Heart left ventricle (tissue), 16 donors: ENCODE data around the gene PDE6B. TPM values are rescaled to one million over a fixed set of nuclear protein-coding genes. Genes with fewer than 3 reads are reported as not detected.

ENCODE experiments used
- ATAC-seq, 4 donors: fragments of 200-7000 bp; cut with Tn5 transposase; one replicate each; pipeline ENCODE4 v1.9.1; 2020 to 2022; ENCODE audit warnings: moderate library complexity in 4 of 4, mild to moderate bottlenecking in 3 of 4, moderate number of reproducible peaks in 1 of 4
- DNase-seq, 5 donors: peaks; one replicate each; pipeline ENCODE4 v3.0.0-alpha.2; 2020
- H3K27ac ChIP-seq, 12 donors: fragments of 200-600 bp; sonication (generic) in 4 of 12; one replicate each; pipeline versions ENCODE4 v1.5.0 to v1.8.0; 2016 to 2022; ENCODE audit warnings: mild to moderate bottlenecking in 2 of 12
- H3K27me3 ChIP-seq, 9 donors: fragments of 200-600 bp; sonication (generic) in 2 of 9; one replicate each; pipeline versions ENCODE4 v1.5.1 to v1.8.0; 2016 to 2022; ENCODE audit warnings: mild to moderate bottlenecking in 3 of 9
- H3K36me3 ChIP-seq, 9 donors: fragments of 200-600 bp; sonication (generic) in 2 of 9; one replicate each; pipeline versions ENCODE4 v1.5.0 to v1.8.0; 2018 to 2022; ENCODE audit warnings: mild to moderate bottlenecking in 2 of 9
- H3K4me1 ChIP-seq, 12 donors: fragments of 200-600 bp; sonication (generic) in 4 of 12; one replicate each; pipeline versions ENCODE4 v1.5.0 to v1.8.0; 2016 to 2022; ENCODE audit warnings: mild to moderate bottlenecking in 3 of 12
- H3K4me3 ChIP-seq, 12 donors: fragments of 200-600 bp; sonication (generic) in 4 of 12; one replicate each; pipeline versions ENCODE4 v1.5.0 to v1.8.0; 2017 to 2022; ENCODE audit warnings: mild to moderate bottlenecking in 9 of 12, moderate library complexity in 4 of 12
- H3K9me3 ChIP-seq, 12 donors: fragments of 200-600 bp; sonication (generic) in 4 of 12; one replicate each; pipeline versions ENCODE4 v1.5.0 to v1.8.0; 2016 to 2022; ENCODE audit warnings: mild to moderate bottlenecking in 1 of 12
- CTCF ChIP-seq, 12 donors: fragments of 200-600 bp; sonication (generic) in 4 of 12; IDR thresholded peaks; one replicate each; pipeline versions ENCODE4 v1.5.0 to v1.8.0; 2018 to 2022; ENCODE audit warnings: antibody characterized with exemption in 12 of 12, mild to moderate bottlenecking in 5 of 12
- POLR2A ChIP-seq, 2 donors: fragments of 450-650 bp; IDR thresholded peaks; one replicate each; pipeline ENCODE4 v1.6.1; 2017; ENCODE audit warnings: antibody characterized with exemption in 2 of 2, mild to moderate bottlenecking in 2 of 2, moderate library complexity in 2 of 2
- WGBS, 4 donors: extraction: QIAGEN DNeasy Blood & Tissue Kit in 2 of 4; methylation state at CpG; one replicate each; pipeline versions ENCODE4 v1.1.5 to v1.1.7; 2013 to 2018; 5-methylcytosine and 5-hydroxymethylcytosine counted together
- intact Hi-C, 10 donors: fragments of 100-400 bp; cut with DNase I; formaldehyde crosslinking; loops; one replicate each; pipeline versions ENCODE4 v1.11.1 to v1.14.2; 2022
- polyA plus RNA-seq, 2 donors: library from polyadenylated mRNA; stranded (reverse); fragments of 200-250 nt; gene quantifications; one replicate each; pipeline ENCODE4 v1.2.3, GENCODE V29; 2013
- total RNA-seq, 9 donors: library from RNA; depleted of rRNA in 2 of 9; stranded (reverse); fragments of >200 nt in 2 of 9; fragmentation: NEBNext Ultra II Directional in 3 of 9; extraction: Animal tissue kit (Norgen Biotek cat#: 25700) in 3 of 9; gene quantifications; one replicate each; pipeline versions ENCODE4 v1.1.0 to v1.2.4, GENCODE V29; 2016 to 2023
- donor health status: ischemic (EF 13 %, LVEDD 7.1; RV severe dilation, severe dysfunction).
- donor health status: healthy with polysubstance abuse.
- donor health status: DM: no; HTN: yes; CAD: no.
- donor health status: DM: no; HTN: no; CAD: no.
- donor health status: ischemic (EF 25% LVEDD 6.9; RV normal size, moderate dysfunction).
- donor health status: ischemic (EF 25% LVEDD 5.7; RV mildly dilated, moderate dysfunction).
- donor health status: healthy.
- donor health status: DM: yes; HTN: yes; CAD: no.
- donor health status: ischemic (EF 35%, LVEDD 5.7; RV mildly dilated, moderate dysfunction).
- donor health status: nonischemic (EF 11% LVEDD 7.7; RV severe dilation, severe dysfunction).
- donor health status: DM: yes; HTN: yes; CAD: no.
- donor health status: PGD.
- donor health status: ischemic (EF 29% LVEDD 5.4; RV normal size, mild dysfunction).
- donor health status: nonischemic (EF 23%, LVEDD 6.1; RV moderate dilation, normal function).

Gene PDE6B
- total and polyA plus RNA-seq, 11 donors = 0.61 to 8.4 (median 3.5) TPM

GRCh38 chr4:646460-646859 is 21.1 kb downstream of the PDE6B start:
- WGBS, 4 donors = 52 to 83% (median 67%) methylated on average over 32 of the region's 32 CpGs
- peaks cover 0 to 11% (median 0%) of the 10 kb centered on the region in 12 donors for H3K4me1 ChIP-seq
- TF ChIP-seq POLR2A (IDR thresholded peaks at IDR 0.05) = no peak
- no peak for TF ChIP-seq CTCF (IDR thresholded peaks at IDR 0.05)
- DNase-seq (peak in 1 of 5 donors; percentile 27), ATAC-seq (no peak)
- no peak overlapping the region for H3K27ac ChIP-seq
- intact Hi-C loops = no loop called here
- peaks cover 0 to 15% (median 0%) of the 10 kb centered on the region in 12 donors for H3K9me3 ChIP-seq
- no peaks in the 10 kb centered on the region for H3K36me3 ChIP-seq
- peak overlapping the region in 1 of 12 donors; percentile 12 for H3K4me3 ChIP-seq
- H3K27me3 ChIP-seq = peaks cover 13 to 50% (median 16%) of the 10 kb centered on the region in 9 donors

GRCh38 chr4:647481-647880 is 22.1 kb downstream of the PDE6B start:
- intact Hi-C loops = no loop called here
- H3K4me3 ChIP-seq = no peak overlapping the region
- H3K27me3 ChIP-seq = peaks cover 13 to 48% (median 16%) of the 10 kb centered on the region in 9 donors
- H3K36me3 ChIP-seq = no peaks in the 10 kb centered on the region
- H3K27ac ChIP-seq = no peak overlapping the region
- peak in 3 of 5 donors; percentile 10 to 44 (median 13) for DNase-seq
- no peak for ATAC-seq
- peaks cover 0 to 7% (median 0%) of the 10 kb centered on the region in 12 donors for H3K9me3 ChIP-seq
- TF ChIP-seq CTCF (IDR thresholded peaks at IDR 0.05) (no peak), POLR2A (IDR thresholded peaks at IDR 0.05) (no peak)
- H3K4me1 ChIP-seq = peaks cover 0 to 12% (median 0%) of the 10 kb centered on the region in 12 donors
- 61 to 66% (median 64%) methylated on average over 13 of the region's 13 CpGs for WGBS, 4 donors

- 73 to 92% (median 76%) methylated on average over 19 to 28 of the region's 28 CpGs for WGBS, 4 donors
- Histone ChIP-seq H3K4me1 (peaks cover 0 to 12% (median 0%) of the 10 kb centered on the region in 12 donors), H3K27ac (no peak overlapping the region), H3K9me3 (peaks cover 0 to 4% (median 0%) of the 10 kb centered on the region in 12 donors), H3K36me3 (no peaks in the 10 kb centered on the region), H3K27me3 (peaks cover 13 to 48% (median 16%) of the 10 kb centered on the region in 9 donors), H3K4me3 (no peak overlapping the region)
- intact Hi-C loops = no loop called here
- no peak for ATAC-seq
- TF ChIP-seq POLR2A (IDR thresholded peaks at IDR 0.05) (no peak), CTCF (IDR thresholded peaks at IDR 0.05) (no peak)
- peak in 3 of 5 donors; percentile 9 to 49 (median 21) for DNase-seq
These were observed 23.4 kb downstream of the PDE6B start for GRCh38 chr4:648579-649292.

DNA sequence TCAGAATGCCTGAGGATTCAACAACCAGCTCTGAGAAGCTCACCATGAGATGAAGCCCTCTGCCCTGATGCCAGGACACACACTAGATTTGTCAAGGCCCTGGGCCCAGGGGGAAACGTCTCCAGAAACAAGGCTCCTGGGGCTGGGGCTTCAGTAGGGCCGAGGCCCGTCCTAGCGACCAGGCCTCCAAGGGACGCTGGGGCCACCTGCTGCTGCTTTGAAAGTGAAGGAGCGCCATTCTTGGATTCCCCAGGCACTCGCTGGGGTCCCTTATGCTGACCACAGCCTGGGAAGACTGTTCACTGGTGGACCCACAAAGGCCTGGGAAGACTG is 23.9 kb downstream of the PDE6B start:
- 79 to 93% (median 92%) methylated on average over 2 to 7 of the region's 7 CpGs for WGBS, 4 donors
- no peak for TF ChIP-seq POLR2A (IDR thresholded peaks at IDR 0.05)
- no peak for TF ChIP-seq CTCF (IDR thresholded peaks at IDR 0.05)
- ATAC-seq (no peak), DNase-seq (peak in 1 of 5 donors; percentile 11)
- no peaks in the 10 kb centered on the region for H3K36me3 ChIP-seq
- intact Hi-C loops = no loop called here
- H3K27ac ChIP-seq = no peak overlapping the region
- no peak overlapping the region for H3K4me3 ChIP-seq
- peaks cover 0 to 12% (median 0%) of the 10 kb centered on the region in 12 donors for H3K4me1 ChIP-seq
- peaks cover 13 to 48% (median 16%) of the 10 kb centered on the region in 9 donors for H3K27me3 ChIP-seq
- no peaks in the 10 kb centered on the region for H3K9me3 ChIP-seq
